Duodenal mucosa (tissue), 2 donors: Measurements from ENCODE around the gene ZNF2.
A peak's percentile ranks its signal among the peaks of the same experiment; 100 is the strongest.

Source experiments
- H3K27ac ChIP-seq: one replicate; pipeline ENCODE4 v1.7.0; 2013; ENCODE audit warnings: low read depth, low read length
- H3K27me3 ChIP-seq, 2 donors: one replicate each; pipeline ENCODE4 v1.7.0; 2013; ENCODE audit warnings: low read length in 2 of 2, control low read depth in 1 of 2; ENCODE audit not compliant: insufficient read depth in 2 of 2, control insufficient read depth in 1 of 2
- H3K36me3 ChIP-seq, 2 donors: one replicate each; pipeline ENCODE4 v1.7.0; 2013; ENCODE audit warnings: low read length in 2 of 2, control low read depth in 1 of 2; ENCODE audit not compliant: insufficient read depth in 2 of 2, control insufficient read depth in 1 of 2
- H3K4me1 ChIP-seq, 2 donors: one replicate each; pipeline ENCODE4 v1.7.0; 2013; ENCODE audit warnings: low read length in 2 of 2, control low read depth in 1 of 2; ENCODE audit not compliant: insufficient read depth in 2 of 2, control insufficient read depth in 1 of 2
- H3K4me3 ChIP-seq, 2 donors: one replicate each; pipeline ENCODE4 v1.7.0; 2013; ENCODE audit warnings: low read length in 2 of 2, low read depth in 1 of 2
- H3K9ac ChIP-seq, 2 donors: one replicate each; pipeline ENCODE4 v1.7.0; 2013; ENCODE audit warnings: low read length in 2 of 2, low read depth in 1 of 2
- H3K9me3 ChIP-seq, 2 donors: one replicate each; pipeline ENCODE4 v1.7.0; 2013; ENCODE audit warnings: low read length in 2 of 2, control low read depth in 1 of 2; ENCODE audit not compliant: control insufficient read depth in 1 of 2

Gene ZNF2

DNA sequence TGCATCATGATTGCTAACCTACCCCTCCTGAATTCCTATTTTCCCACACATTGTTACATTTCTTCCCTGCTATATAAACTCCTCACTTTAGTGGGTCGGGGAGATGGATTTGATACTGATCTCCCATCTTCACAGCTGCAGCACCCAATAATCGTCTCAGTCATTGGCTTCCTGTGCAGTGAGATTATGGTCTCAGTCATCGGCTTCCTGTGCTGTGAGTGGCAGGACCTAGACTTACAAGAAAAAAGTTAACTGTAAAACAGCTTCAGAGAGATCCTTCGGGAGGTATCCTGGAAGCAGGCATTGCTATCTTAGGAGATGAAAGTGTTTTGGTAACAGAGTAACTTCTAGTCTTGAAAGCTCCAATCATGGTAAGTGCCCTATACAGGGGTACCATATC is 38.3 kb downstream of the ZNF2 start:
- no peaks in the 10 kb centered on the region for H3K27me3 ChIP-seq
- no peak overlapping the region for H3K9ac ChIP-seq
- no peak overlapping the region for H3K27ac ChIP-seq
- peaks cover 4% of the 10 kb centered on the region in 2 donors for H3K4me1 ChIP-seq
- H3K36me3 ChIP-seq: no peaks in the 10 kb centered on the region
- H3K4me3 ChIP-seq: no peak overlapping the region
- H3K9me3 ChIP-seq: no peaks in the 10 kb centered on the region

- H3K4me1 ChIP-seq: peaks cover 4% of the 10 kb centered on the region in 2 donors
- no peak overlapping the region for H3K9ac ChIP-seq
- H3K27ac ChIP-seq: no peak overlapping the region
- peaks cover 0 to 2% of the 10 kb centered on the region in 2 donors for H3K9me3 ChIP-seq
- H3K36me3 ChIP-seq: no peaks in the 10 kb centered on the region
- no peak overlapping the region for H3K4me3 ChIP-seq
- no peaks in the 10 kb centered on the region for H3K27me3 ChIP-seq
Measured at GRCh38 chr2:95204396-95204795, 38.8 kb downstream of the ZNF2 start.

DNA sequence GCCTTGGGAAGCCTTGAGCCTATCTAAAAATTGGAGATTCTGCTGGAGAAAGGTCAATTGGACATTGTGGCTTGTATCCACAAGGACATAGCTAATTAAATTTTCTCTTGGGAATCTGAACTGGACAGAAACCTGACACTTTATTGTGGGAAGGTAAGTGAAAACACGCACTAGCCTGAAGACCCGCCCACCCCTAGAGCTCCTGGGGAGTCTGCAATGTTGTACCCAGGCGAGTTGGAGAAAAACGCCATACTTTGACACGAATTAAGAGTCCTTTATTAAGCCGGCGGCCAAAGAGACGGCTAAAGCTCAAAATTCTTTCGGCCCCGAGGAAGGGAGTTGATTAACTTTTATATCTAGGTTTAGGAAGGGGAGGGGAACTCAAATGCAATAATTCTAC is 40.5 kb downstream of the ZNF2 start:
- no peaks in the 10 kb centered on the region for H3K27me3 ChIP-seq
- H3K9me3 ChIP-seq: peaks cover 5 to 8% of the 10 kb centered on the region in 2 donors
- H3K4me1 ChIP-seq: peaks cover 4% of the 10 kb centered on the region in 2 donors
- H3K36me3 ChIP-seq: peaks cover 3% of the 10 kb centered on the region in 2 donors
- no peak overlapping the region for H3K27ac ChIP-seq
- no peak overlapping the region for H3K4me3 ChIP-seq
- H3K9ac ChIP-seq: no peak overlapping the region

DNA sequence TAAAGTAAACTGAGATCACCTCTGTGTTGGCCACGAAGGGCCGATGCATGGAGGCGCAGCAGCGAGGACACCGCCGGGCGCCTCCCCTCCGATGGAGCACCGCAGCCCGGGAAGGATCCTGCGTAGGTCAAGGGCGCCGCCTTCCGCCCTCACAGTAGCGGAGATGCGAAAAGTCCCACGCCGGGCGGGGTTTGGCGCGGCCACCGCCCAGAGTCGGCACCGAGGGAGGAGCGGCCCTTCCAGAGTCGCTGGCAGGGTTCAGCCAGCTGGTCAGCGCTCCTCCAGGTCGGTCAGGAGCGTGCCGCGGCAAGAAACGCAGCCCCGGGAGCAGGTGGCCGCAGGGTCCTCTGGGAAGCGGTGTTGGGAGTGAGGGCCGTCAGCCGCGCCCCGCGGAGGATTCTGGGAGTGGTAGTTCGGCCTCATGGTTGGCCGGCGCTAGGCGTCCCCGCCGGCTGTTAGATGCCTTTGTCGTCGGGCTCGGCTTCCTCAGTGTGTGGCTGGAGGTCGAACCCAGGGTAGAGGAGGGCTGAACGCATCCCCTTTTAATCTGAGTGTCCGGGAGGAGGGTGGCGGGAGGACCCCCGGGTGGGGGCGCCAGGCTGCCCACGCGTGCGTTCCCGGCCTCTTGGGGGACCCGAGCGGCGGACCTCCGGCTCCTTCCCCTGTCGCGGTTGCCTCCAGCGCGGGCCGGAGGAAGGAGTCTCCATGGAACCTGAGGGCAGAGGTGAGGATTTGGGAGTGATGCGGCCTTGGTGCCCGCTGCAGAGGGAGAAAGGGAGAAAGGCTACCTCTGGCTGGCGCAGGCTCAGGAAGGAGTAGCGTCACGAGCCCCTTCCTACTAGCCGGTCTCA is 41.7 kb downstream of the ZNF2 start, which contains the start of gene ZNF892:
Gene ZNF892, plus strand, starts transcription at position 411 of the 851 bp plus-strand sequence. Its CDS starts 295 bp downstream, at position 706.
- H3K9me3 ChIP-seq: peaks cover 15% of the 10 kb centered on the region in 2 donors
- H3K4me1 ChIP-seq: peaks cover 4% of the 10 kb centered on the region in 2 donors
- H3K36me3 ChIP-seq: peaks cover 10 to 16% of the 10 kb centered on the region in 2 donors
- peak within 1 kb of the TSS; percentile 65 to 86 for H3K4me3 ChIP-seq
- H3K27ac ChIP-seq: peak within 1 kb of the TSS; percentile 52
- H3K27me3 ChIP-seq: no peaks in the 10 kb centered on the region
- peak within 1 kb of the TSS; percentile 46 to 73 for H3K9ac ChIP-seq

DNA sequence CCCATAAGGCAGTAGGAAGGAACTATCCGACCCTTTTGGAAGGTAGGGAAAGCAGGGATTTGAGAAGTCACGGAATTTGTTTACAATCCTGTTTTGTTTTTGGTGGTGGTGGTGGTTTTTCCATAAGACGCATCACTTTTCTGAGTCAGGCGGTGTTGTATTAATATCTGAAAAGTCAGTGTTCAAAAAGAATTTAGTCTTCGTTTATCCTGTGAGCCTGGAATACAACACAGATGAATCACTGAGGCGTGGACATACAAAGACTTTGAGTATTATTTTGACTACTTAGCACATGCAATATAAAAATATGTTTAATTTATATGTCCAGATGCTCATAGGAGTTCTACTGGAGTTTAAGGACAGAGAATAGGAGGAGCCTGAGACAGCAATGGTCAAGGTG is 42.5 kb downstream of the ZNF2 start:
- peaks cover 4% of the 10 kb centered on the region in 2 donors for H3K4me1 ChIP-seq
- peaks cover 21 to 23% of the 10 kb centered on the region in 2 donors for H3K9me3 ChIP-seq
- H3K27me3 ChIP-seq: no peaks in the 10 kb centered on the region
- peak overlapping the region; percentile 65 to 86 for H3K4me3 ChIP-seq
- peaks cover 17 to 22% of the 10 kb centered on the region in 2 donors for H3K36me3 ChIP-seq
- peak overlapping the region; percentile 46 to 73 for H3K9ac ChIP-seq
- no peak overlapping the region for H3K27ac ChIP-seq

DNA sequence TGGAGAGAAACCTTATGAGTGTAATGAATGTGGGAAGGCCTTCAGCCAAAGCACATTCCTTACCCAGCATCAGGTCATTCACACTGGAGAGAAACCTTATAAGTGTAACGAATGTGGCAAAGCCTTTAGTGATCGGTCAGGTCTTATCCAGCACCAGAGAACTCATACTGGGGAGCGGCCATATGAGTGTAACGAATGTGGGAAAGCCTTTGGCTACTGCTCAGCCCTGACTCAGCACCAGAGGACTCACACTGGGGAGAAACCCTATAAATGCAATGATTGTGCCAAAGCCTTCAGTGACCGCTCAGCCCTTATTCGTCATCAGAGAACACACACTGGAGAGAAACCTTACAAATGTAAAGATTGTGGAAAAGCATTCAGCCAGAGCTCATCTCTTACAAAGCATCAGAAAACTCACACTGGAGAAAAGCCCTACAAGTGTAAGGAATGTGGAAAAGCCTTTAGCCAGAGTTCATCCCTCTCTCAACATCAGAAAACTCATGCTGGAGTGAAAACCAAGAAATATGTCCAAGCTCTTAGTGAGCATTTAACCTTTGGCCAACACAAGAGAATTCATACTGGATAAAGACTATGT is 49.5 kb downstream of the ZNF2 start:
- Histone ChIP-seq H3K9ac (no peak overlapping the region), H3K36me3 (peaks cover 42 to 48% of the 10 kb centered on the region in 2 donors), H3K27me3 (no peaks in the 10 kb centered on the region), H3K4me3 (peak overlapping the region in 1 of 2 donors; percentile 4), H3K27ac (no peak overlapping the region), H3K4me1 (no peaks in the 10 kb centered on the region), H3K9me3 (peaks cover 66 to 90% of the 10 kb centered on the region in 2 donors)

GRCh38 chr2:95220449-95220848 is 54.8 kb downstream of the ZNF2 start:
- Histone ChIP-seq H3K9ac (no peak overlapping the region), H3K27ac (no peak overlapping the region), H3K36me3 (peaks cover 3% of the 10 kb centered on the region in 2 donors), H3K4me1 (no peaks in the 10 kb centered on the region), H3K9me3 (peaks cover 63 to 80% of the 10 kb centered on the region in 2 donors), H3K27me3 (no peaks in the 10 kb centered on the region), H3K4me3 (no peak overlapping the region)

- no peak overlapping the region for H3K27ac ChIP-seq
- no peaks in the 10 kb centered on the region for H3K27me3 ChIP-seq
- H3K4me1 ChIP-seq: no peaks in the 10 kb centered on the region
- peaks cover 32 to 36% of the 10 kb centered on the region in 2 donors for H3K9me3 ChIP-seq
- H3K4me3 ChIP-seq: no peak overlapping the region
- no peak overlapping the region for H3K9ac ChIP-seq
- H3K36me3 ChIP-seq: no peaks in the 10 kb centered on the region
Measured at GRCh38 chr2:95225658-95226057, 60.0 kb downstream of the ZNF2 start.

DNA sequence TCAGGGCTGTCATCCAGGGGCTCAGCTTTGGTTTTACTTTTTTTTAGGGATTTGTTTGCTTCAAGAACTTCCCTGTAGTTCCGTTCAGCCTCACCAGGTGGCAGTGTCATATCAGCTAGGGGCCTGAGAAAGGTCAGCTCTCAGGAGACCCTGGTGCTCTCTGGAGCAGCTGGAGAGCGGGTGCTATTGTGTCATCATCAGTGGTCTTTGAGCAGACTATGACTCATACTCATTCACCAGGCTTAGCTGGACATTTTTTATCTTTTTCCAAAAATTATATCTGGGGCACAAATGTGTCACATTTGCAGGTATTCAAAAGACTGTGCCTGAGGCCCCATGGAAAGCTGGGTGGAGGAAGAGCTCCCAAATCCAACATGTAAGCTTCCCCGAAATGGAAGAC is 66.1 kb downstream of the ZNF2 start:
- Histone ChIP-seq H3K36me3 (no peaks in the 10 kb centered on the region), H3K4me3 (no peak overlapping the region), H3K9me3 (peaks cover 0 to 7% of the 10 kb centered on the region in 2 donors), H3K27me3 (no peaks in the 10 kb centered on the region), H3K27ac (no peak overlapping the region), H3K4me1 (no peaks in the 10 kb centered on the region), H3K9ac (no peak overlapping the region)

DNA sequence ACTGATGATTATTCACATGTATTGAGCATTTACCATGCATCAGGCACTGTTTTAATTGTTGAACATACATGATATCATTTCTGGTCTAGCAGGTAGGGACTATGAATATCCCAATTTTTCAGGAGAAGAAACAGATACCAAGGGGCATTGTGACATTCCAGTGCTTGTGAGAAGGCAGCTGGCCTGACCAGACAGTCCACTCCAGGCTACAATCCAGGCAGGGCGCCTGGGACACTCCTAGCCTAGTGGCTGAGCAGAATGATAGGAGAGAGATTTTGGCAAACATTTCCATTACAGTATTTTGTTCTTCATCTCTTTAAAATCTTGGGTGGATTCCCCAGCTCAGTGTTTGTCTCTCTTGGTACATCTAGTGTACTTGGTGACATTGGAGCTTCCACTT is 66.6 kb downstream of the ZNF2 start:
- Histone ChIP-seq H3K9me3 (peaks cover 0 to 7% of the 10 kb centered on the region in 2 donors), H3K9ac (no peak overlapping the region), H3K27me3 (no peaks in the 10 kb centered on the region), H3K4me3 (no peak overlapping the region), H3K36me3 (no peaks in the 10 kb centered on the region), H3K27ac (no peak overlapping the region), H3K4me1 (no peaks in the 10 kb centered on the region)
